Prostate gland (tissue), 2 donors: Measurements from ENCODE around the gene CSF2.

ENCODE experiments used
- POLR2AphosphoS5 ChIP-seq: sonication (generic); formaldehyde crosslinking; IDR thresholded peaks from one replicate; pipeline ENCODE4 v1.6.1; 2017; ENCODE audit warnings: antibody characterized with exemption
- TF ChIP-seq, protein P1 (sequence below), 4 experiments: fragments of 200-600 bp in 2 of 4; fragments of 450-650 bp in 2 of 4; sonication (generic) in 2 of 4; IDR thresholded peaks; 1 replicate in 3 of 4; 2 replicates in 1 of 4; pipeline ENCODE4 v1.5.1; 2016 to 2019; ENCODE audit warnings: antibody characterized with exemption in 4 of 4, mild to moderate bottlenecking in 2 of 4, moderate library complexity in 2 of 4

- TF ChIP-seq, protein P1, sequence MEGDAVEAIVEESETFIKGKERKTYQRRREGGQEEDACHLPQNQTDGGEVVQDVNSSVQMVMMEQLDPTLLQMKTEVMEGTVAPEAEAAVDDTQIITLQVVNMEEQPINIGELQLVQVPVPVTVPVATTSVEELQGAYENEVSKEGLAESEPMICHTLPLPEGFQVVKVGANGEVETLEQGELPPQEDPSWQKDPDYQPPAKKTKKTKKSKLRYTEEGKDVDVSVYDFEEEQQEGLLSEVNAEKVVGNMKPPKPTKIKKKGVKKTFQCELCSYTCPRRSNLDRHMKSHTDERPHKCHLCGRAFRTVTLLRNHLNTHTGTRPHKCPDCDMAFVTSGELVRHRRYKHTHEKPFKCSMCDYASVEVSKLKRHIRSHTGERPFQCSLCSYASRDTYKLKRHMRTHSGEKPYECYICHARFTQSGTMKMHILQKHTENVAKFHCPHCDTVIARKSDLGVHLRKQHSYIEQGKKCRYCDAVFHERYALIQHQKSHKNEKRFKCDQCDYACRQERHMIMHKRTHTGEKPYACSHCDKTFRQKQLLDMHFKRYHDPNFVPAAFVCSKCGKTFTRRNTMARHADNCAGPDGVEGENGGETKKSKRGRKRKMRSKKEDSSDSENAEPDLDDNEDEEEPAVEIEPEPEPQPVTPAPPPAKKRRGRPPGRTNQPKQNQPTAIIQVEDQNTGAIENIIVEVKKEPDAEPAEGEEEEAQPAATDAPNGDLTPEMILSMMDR (IDR thresholded peaks at IDR 0.05), result no peak
- TF ChIP-seq POLR2AphosphoS5, result no peak
Observed at GRCh38 chr5:132076202-132076830, 2.7 kb downstream of the CSF2 start.
